Ascending aorta (tissue), 2 donors: Measurements from ENCODE around the gene PIK3R3. TPM values are rescaled to one million over a fixed set of nuclear protein-coding genes. Genes with fewer than 3 reads are reported as not detected.
"Not testable (repeated sequence)": the region's sequence is repeated elsewhere in the genome, so short reads cannot be mapped to it uniquely, and the experiment has no call there.

Source experiments
- DNase-seq, 2 donors: peaks; one replicate each; pipeline ENCODE4 v3.0.0-alpha.2; 2019; ENCODE audit warnings: low spot score in 2 of 2
- H3K27ac ChIP-seq, 2 donors: fragments of 200-600 bp; sonication (generic); one replicate each; pipeline ENCODE4 v1.5.1; 2016 to 2017; ENCODE audit warnings: mild to moderate bottlenecking in 1 of 2
- H3K27me3 ChIP-seq: fragments of 200-600 bp; sonication (generic); one replicate; pipeline ENCODE4 v1.5.1; 2017
- H3K36me3 ChIP-seq, 2 donors: fragments of 200-600 bp; sonication (generic); one replicate each; pipeline ENCODE4 v1.5.1; 2016
- H3K4me1 ChIP-seq, 2 donors: fragments of 200-600 bp; sonication (generic); one replicate each; pipeline ENCODE4 v1.5.1; 2016 to 2017; ENCODE audit warnings: mild to moderate bottlenecking in 1 of 2
- H3K4me3 ChIP-seq, 2 donors: fragments of 200-600 bp; sonication (generic); one replicate each; pipeline ENCODE4 v1.5.1; 2016 to 2017; ENCODE audit warnings: mild to moderate bottlenecking in 1 of 2
- H3K9me3 ChIP-seq, 2 donors: fragments of 200-600 bp; sonication (generic); one replicate each; pipeline ENCODE4 v1.5.1; 2016
- intact Hi-C: fragments of 100-400 bp; cut with DNase I; formaldehyde crosslinking; loops from one replicate; pipeline ENCODE4 v1.15.1; 2023
- total RNA-seq: library from RNA; depleted of rRNA; stranded (reverse); fragments of >200 nt; gene quantifications from one replicate; pipeline ENCODE4 v1.1.0, GENCODE V29; 2016
- TF ChIP-seq, protein P1 (sequence below), 3 experiments: fragments of 200-600 bp in 2 of 3; fragments of 450-650 bp in 1 of 3; sonication (generic) in 2 of 3; IDR thresholded peaks; one replicate each; pipeline ENCODE4 v1.5.1; 2016 to 2019; ENCODE audit warnings: antibody characterized with exemption in 3 of 3, mild to moderate bottlenecking in 1 of 3, moderate library complexity in 1 of 3

The PIK3R3 gene
- total RNA-seq, 1 donor from 2014 or later = 33.1 TPM

DNA sequence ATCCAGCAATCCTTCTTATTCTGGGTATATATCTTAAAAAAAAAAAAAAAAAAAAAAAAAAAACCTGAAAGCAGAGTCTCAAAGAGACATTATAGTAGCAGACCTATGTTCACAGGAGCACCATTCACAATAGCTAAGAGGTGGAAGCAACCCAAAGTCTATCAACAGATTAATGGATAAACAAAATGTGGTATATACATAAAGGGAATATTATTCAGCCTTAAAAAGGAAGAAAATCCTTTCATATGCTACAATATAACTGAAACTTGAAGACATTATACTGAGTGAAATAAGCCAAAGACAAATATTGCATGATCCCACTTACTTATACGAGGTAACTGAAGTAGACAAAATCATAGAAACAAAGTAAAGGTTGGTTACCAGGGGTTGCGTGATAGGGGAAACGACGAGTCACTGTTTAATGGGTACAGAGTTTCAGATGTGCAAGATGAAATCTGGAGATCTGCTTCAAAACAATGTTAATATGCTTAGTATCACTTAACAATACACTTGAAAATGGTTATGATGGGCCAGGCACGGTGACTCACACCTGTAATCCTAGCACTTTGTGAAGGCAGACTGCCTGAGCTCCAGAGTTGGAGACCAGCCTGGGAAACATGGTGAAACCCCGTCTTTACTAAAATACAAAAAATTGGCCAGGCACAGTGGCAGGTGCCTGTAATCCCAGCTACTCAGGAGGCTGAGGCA, 29.5 kb downstream of the PIK3R3 start:
- Histone ChIP-seq H3K27ac (no peak overlapping the region), H3K9me3 (peaks cover 0 to 8% of the 10 kb centered on the region in 2 donors), H3K36me3 (no peaks in the 10 kb centered on the region), H3K27me3 (no peaks in the 10 kb centered on the region), H3K4me3 (no peak overlapping the region), H3K4me1 (no peaks in the 10 kb centered on the region)
- intact Hi-C loops = no loop called here
- TF ChIP-seq, protein P1, sequence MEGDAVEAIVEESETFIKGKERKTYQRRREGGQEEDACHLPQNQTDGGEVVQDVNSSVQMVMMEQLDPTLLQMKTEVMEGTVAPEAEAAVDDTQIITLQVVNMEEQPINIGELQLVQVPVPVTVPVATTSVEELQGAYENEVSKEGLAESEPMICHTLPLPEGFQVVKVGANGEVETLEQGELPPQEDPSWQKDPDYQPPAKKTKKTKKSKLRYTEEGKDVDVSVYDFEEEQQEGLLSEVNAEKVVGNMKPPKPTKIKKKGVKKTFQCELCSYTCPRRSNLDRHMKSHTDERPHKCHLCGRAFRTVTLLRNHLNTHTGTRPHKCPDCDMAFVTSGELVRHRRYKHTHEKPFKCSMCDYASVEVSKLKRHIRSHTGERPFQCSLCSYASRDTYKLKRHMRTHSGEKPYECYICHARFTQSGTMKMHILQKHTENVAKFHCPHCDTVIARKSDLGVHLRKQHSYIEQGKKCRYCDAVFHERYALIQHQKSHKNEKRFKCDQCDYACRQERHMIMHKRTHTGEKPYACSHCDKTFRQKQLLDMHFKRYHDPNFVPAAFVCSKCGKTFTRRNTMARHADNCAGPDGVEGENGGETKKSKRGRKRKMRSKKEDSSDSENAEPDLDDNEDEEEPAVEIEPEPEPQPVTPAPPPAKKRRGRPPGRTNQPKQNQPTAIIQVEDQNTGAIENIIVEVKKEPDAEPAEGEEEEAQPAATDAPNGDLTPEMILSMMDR (IDR thresholded peaks at IDR 0.05) = no peak
- DNase-seq = no peak

DNA sequence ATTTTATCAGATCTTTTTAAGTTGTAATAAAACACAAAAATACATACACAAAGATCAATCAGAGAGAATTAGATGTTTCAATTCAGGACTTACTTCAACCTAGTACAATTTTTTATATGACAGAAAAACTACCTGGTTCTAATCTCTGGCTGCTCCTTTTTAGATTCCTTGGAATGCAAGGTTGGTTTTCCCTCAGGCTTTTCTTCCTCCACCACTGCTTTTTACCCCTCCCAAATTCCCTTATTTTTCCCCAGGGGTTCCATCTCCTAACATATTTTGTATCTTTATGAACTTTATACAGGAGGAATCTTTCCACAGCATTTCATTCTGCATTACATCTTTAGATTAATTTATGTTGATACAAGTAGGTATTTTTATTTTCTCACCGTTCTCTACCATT, 33.2 kb downstream of the PIK3R3 start:
- intact Hi-C loops = no loop called here

DNA sequence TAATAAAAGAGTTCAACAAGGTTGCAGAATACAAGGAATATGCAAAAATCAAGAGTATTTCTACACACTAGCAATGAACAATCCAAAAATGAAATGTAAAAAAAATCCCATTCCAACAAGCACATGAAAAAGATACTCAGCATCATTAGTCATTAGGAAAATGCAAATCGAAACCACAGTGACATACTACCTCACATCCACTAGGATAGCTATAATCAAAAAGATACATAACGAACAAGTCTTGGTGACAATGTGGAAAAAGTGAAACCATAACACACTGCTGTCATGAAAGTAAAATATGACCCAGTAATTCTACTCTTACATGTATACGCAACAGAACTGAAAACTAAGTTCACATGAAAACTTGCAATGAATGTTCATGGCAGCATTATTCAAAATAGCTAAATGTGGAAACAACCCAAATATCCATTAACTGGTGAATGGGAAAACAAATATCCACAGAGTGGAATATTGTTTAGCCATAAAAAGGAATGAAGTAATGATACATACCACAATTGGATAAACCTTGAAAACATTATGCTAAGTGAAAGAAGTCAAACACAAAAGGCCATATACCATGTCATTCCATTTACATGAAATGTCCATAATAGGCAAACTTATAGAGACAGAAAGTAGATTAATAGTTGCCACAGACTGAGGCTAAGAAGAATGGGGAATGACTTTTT, 34.3 kb downstream of the PIK3R3 start:
- H3K4me1 ChIP-seq = no peaks in the 10 kb centered on the region
- H3K9me3 ChIP-seq = peaks cover 0 to 8% of the 10 kb centered on the region in 2 donors
- H3K4me3 ChIP-seq = no peak overlapping the region
- intact Hi-C loops = no loop called here
- H3K36me3 ChIP-seq = no peaks in the 10 kb centered on the region
- TF ChIP-seq, protein P1 (IDR thresholded peaks at IDR 0.05) = no peak
- no peaks in the 10 kb centered on the region for H3K27me3 ChIP-seq
- no peak overlapping the region for H3K27ac ChIP-seq
- no peak for DNase-seq

More for the DNA sequence above, 33.2 kb downstream of the PIK3R3 start:
- TF ChIP-seq, protein P1 (IDR thresholded peaks at IDR 0.05) = no peak
- H3K27me3 ChIP-seq = no peaks in the 10 kb centered on the region
- no peaks in the 10 kb centered on the region for H3K4me1 ChIP-seq
- DNase-seq = no peak
- no peaks in the 10 kb centered on the region for H3K36me3 ChIP-seq
- no peak overlapping the region for H3K27ac ChIP-seq
- H3K4me3 ChIP-seq = no peak overlapping the region
- peaks cover 0 to 8% of the 10 kb centered on the region in 2 donors for H3K9me3 ChIP-seq

DNA sequence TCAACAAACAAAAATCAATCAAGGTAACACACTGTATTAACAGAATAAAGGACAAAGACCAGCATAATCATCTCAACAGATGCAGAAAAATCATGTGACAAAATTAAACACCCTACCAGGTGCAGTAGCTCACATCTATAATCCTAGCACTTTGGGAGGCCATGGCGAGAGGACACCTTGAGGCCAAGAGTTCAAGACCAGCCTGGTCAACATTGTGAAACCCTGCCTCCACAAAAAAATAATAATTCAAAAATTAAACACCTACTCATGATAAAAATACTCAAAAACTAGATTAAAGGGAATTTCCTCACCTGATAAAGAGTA, 35.3 kb downstream of the PIK3R3 start:
- no peak for DNase-seq
- H3K4me3 ChIP-seq = no peak overlapping the region
- H3K4me1 ChIP-seq = no peaks in the 10 kb centered on the region
- TF ChIP-seq, protein P1 (IDR thresholded peaks at IDR 0.05) = no peak
- H3K9me3 ChIP-seq = peaks cover 0 to 8% of the 10 kb centered on the region in 2 donors
- intact Hi-C loops = no loop called here
- H3K36me3 ChIP-seq = no peaks in the 10 kb centered on the region
- no peaks in the 10 kb centered on the region for H3K27me3 ChIP-seq
- H3K27ac ChIP-seq = no peak overlapping the region

DNA sequence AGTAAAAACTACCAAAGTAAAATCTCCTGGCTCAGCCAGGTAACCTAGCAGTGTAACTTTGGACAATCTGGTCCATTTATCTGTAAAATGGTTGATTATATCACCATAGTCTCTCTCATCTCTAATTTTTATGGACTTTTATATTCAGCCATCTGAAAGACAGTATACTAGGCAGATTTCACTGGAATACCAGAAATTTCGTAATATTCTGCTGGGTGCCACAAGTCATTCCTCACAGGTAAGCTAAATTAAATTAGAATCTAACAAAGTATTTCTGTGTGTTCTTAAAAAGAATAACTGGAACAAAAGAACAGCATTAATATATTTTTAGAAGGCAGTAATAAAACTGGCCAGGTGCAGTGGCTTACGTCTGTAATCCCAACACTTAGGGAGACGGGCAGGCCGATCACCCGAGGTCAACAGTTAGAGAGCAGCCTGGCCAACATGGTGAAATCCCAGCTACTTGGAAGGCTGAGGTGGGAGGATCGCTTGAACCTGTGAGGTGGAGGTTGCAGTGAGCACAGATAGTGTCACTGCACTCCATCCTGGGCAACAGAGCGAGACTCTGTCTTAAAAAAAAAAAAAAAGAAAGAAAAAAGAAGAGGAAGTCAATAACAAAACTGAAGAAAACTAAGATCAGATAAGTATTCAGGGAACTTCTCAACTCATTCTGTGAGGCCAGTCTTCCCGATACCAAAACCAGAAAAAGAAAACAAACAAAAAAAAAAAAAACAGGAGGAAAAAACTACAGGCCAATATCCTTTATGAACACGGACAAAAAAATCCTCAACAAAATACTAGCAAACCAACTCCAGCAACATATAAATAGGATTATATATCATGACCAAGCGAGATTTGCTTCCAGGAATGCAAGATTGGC, 35.9 kb downstream of the PIK3R3 start:
- no peaks in the 10 kb centered on the region for H3K27me3 ChIP-seq
- no peak overlapping the region for H3K27ac ChIP-seq
- intact Hi-C loops = no loop called here
- H3K9me3 ChIP-seq = peaks cover 0 to 8% of the 10 kb centered on the region in 2 donors
- H3K4me1 ChIP-seq = no peaks in the 10 kb centered on the region
- no peak overlapping the region for H3K4me3 ChIP-seq
- no peak for DNase-seq
- H3K36me3 ChIP-seq = no peaks in the 10 kb centered on the region
- TF ChIP-seq, protein P1 (IDR thresholded peaks at IDR 0.05) = no peak

DNA sequence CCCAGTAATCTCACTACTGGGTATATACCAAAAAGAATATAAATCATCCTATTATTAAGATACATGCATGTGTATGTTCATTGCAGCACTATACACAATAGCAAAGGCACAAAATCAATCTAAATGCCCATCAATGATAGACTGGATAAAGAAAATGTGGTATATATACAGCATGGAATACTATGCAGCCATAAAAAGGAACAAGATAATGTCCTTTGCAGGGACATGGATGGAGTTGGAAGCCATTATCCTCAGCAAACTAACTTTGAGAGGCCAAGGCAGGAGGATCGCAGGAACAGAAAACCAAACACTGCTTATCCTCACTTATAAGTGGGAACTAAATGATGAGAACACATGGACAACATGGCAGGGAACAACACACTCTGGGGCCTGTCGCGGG, 37.3 kb downstream of the PIK3R3 start:
- H3K27ac ChIP-seq, H3K9me3 ChIP-seq, H3K4me1 ChIP-seq, DNase-seq, H3K27me3 ChIP-seq, intact Hi-C loops, H3K4me3 ChIP-seq, H3K36me3 ChIP-seq: not testable (repeated sequence)
